Activated CD4-positive, alpha-beta memory T cell treated with anti-CD3 and anti-CD28 coated beads for 36 hours (primary cell): ENCODE results near the gene WDR75. TPM values are rescaled to one million over a fixed set of nuclear protein-coding genes. Genes with fewer than 3 reads are reported as not detected.

Experiments used
- CTCF ChIA-PET: fragments of 350-600 bp; sonication (Branson Sonifier 250); formaldehyde crosslinking; loops from one replicate; lab custom pipeline; 2021; ENCODE audit warnings: antibody characterized with exemption, inconsistent platforms; lab: Charles Lee
- POLR2A ChIA-PET: fragments of 350-600 bp; sonication (Branson Sonifier 250); formaldehyde crosslinking; loops from one replicate; lab custom pipeline; 2021; ENCODE audit warnings: antibody characterized with exemption; lab: Charles Lee
- DNase-seq: peaks from one replicate; pipeline ENCODE4 v3.0.0-alpha.2; 2020
- H3K27ac Mint-ChIP-seq: one replicate; pipeline ENCODE4 v1.8.0; 2021; ENCODE audit warnings: mixed read lengths
- H3K27me3 Mint-ChIP-seq: one replicate; pipeline ENCODE4 v1.8.0; 2021; ENCODE audit warnings: mixed read lengths
- H3K36me3 Mint-ChIP-seq: one replicate; pipeline ENCODE4 v1.8.0; 2021; ENCODE audit warnings: mixed read lengths
- H3K4me1 Mint-ChIP-seq: one replicate; pipeline ENCODE4 v1.8.0; 2021; ENCODE audit warnings: low read depth, mixed read lengths
- H3K4me3 Mint-ChIP-seq: one replicate; pipeline ENCODE4 v1.8.0; 2021; ENCODE audit warnings: mild to moderate bottlenecking, mixed read lengths
- H3K9me3 Mint-ChIP-seq: one replicate; pipeline ENCODE4 v1.8.0; 2021; ENCODE audit warnings: mixed read lengths
- intact Hi-C: fragments of 100-400 bp; cut with micrococcal nuclease; formaldehyde crosslinking; loops from one replicate; pipeline ENCODE4 v1.15.1; 2023
- total RNA-seq, 2 experiments: library from RNA; stranded (reverse); gene quantifications; one replicate each; pipeline ENCODE4 v1.2.3, GENCODE V29; 2021

Gene WDR75
- total RNA-seq, 2 experiments from 2014 or later, result 66.4 to 68.8 TPM

GRCh38 chr2:189517847-189518535 is 76.7 kb downstream of the WDR75 start:
- Mint-ChIP-seq H3K4me1 (no peaks in the 10 kb centered on the region), H3K36me3 (no peaks in the 10 kb centered on the region), H3K27me3 (peaks cover 5% of the 10 kb centered on the region), H3K27ac (no peak overlapping the region), H3K4me3 (no peak overlapping the region), H3K9me3 (peaks cover 5% of the 10 kb centered on the region)
- DNase-seq, result no peak
- CTCF ChIA-PET, result no interaction called here
- POLR2A ChIA-PET, result no interaction called here
- intact Hi-C loops, result no loop called here

GRCh38 chr2:189519631-189520387 is 78.5 kb downstream of the WDR75 start:
- no peaks in the 10 kb centered on the region for H3K4me1 Mint-ChIP-seq
- no peak overlapping the region for H3K4me3 Mint-ChIP-seq
- intact Hi-C loops, result no loop called here
- H3K36me3 Mint-ChIP-seq, result no peaks in the 10 kb centered on the region
- ChIA-PET POLR2A (no interaction called here), CTCF (interaction anchor here (1.5 kb wide), 1 partner anchor 13 kb away, joined by 4 read pairs; no protein-coding TSS in a partner anchor)
- peaks cover 5% of the 10 kb centered on the region for H3K27me3 Mint-ChIP-seq
- H3K27ac Mint-ChIP-seq, result no peak overlapping the region
- H3K9me3 Mint-ChIP-seq, result peaks cover 5% of the 10 kb centered on the region
- DNase-seq, result no peak

GRCh38 chr2:189521699-189522434 is 80.6 kb downstream of the WDR75 start:
- POLR2A ChIA-PET, result no interaction called here
- Mint-ChIP-seq H3K4me1 (no peaks in the 10 kb centered on the region), H3K4me3 (no peak overlapping the region), H3K9me3 (peaks cover 5% of the 10 kb centered on the region), H3K27ac (no peak overlapping the region), H3K27me3 (peaks cover 2% of the 10 kb centered on the region), H3K36me3 (no peaks in the 10 kb centered on the region)
- DNase-seq, result no peak
- intact Hi-C loops, result no loop called here
- CTCF ChIA-PET, result no interaction called here

GRCh38 chr2:189522435-189523151 is 81.3 kb downstream of the WDR75 start:
- Mint-ChIP-seq H3K9me3 (no peaks in the 10 kb centered on the region), H3K27me3 (peaks cover 2% of the 10 kb centered on the region), H3K27ac (no peak overlapping the region), H3K36me3 (no peaks in the 10 kb centered on the region), H3K4me1 (no peaks in the 10 kb centered on the region), H3K4me3 (no peak overlapping the region)
- ChIA-PET POLR2A (no interaction called here), CTCF (no interaction called here)
- intact Hi-C loops, result no loop called here
- DNase-seq, result no peak

- no peaks in the 10 kb centered on the region for H3K4me1 Mint-ChIP-seq
- no peak for DNase-seq
- ChIA-PET CTCF (no interaction called here), POLR2A (no interaction called here)
- intact Hi-C loops, result no loop called here
- H3K27me3 Mint-ChIP-seq, result peaks cover 2% of the 10 kb centered on the region
- no peak overlapping the region for H3K4me3 Mint-ChIP-seq
- no peaks in the 10 kb centered on the region for H3K9me3 Mint-ChIP-seq
- H3K36me3 Mint-ChIP-seq, result no peaks in the 10 kb centered on the region
- no peak overlapping the region for H3K27ac Mint-ChIP-seq
Measured at GRCh38 chr2:189524746-189525145, 83.5 kb downstream of the WDR75 start.

Other genes with a start within 250 kb of the WDR75 start
- gene SLC40A1, start 139.3 kb downstream of the WDR75 start, total RNA-seq, result 1 to 10 TPM; 4.7 to 4.8 TPM
- 10 to 100 TPM; 44.5 to 47.0 TPM for gene ASNSD1, start 220.0 kb downstream of the WDR75 start, total RNA-seq
- gene ANKAR, start 233.2 kb downstream of the WDR75 start, total RNA-seq, result 1 to 10 TPM; 3.4 to 4.2 TPM